GM18507 (cell line): ENCODE results near the gene TGM4.
"Not testable (repeated sequence)": the region's sequence is repeated elsewhere in the genome, so short reads cannot be mapped to it uniquely, and the experiment has no call there.

Experiments used
- DNase-seq: peaks from one replicate; pipeline ENCODE4 v3.0.0; 2011; ENCODE audit warnings: low read depth; ENCODE audit not compliant: insufficient read length; ENCODE audit errors: extremely low spot score
- FAIRE-seq: peaks from 2 replicates; lab custom pipeline; 2011; peaks lifted over from hg19 to GRCh38; lab: Jason Lieb, UNC

Gene TGM4

GRCh38 chr3:44942202-44942921 is 68.0 kb downstream of the TGM4 start:
- DNase-seq (no peak), FAIRE-seq (no peak)

- DNase-seq (no peak), FAIRE-seq (no peak)
These were observed 73.8 kb downstream of the TGM4 start for GRCh38 chr3:44948239-44948638.

- not testable (repeated sequence) for DNase-seq, FAIRE-seq
These were observed 75.4 kb downstream of the TGM4 start for GRCh38 chr3:44949770-44950169.

GRCh38 chr3:44950275-44950734 is 75.9 kb downstream of the TGM4 start:
- DNase-seq (no peak), FAIRE-seq (no peak)

GRCh38 chr3:44952689-44953088 is 78.3 kb downstream of the TGM4 start:
- DNase-seq, result no peak
- FAIRE-seq, result no peak

GRCh38 chr3:44954304-44954703 is 79.9 kb downstream of the TGM4 start:
- FAIRE-seq, result no peak
- DNase-seq, result no peak

- DNase-seq (no peak), FAIRE-seq (no peak)
These were observed 80.6 kb downstream of the TGM4 start for GRCh38 chr3:44954962-44955361.

GRCh38 chr3:44955917-44956316 is 81.5 kb downstream of the TGM4 start:
- DNase-seq, result no peak
- FAIRE-seq, result no peak

GRCh38 chr3:44957986-44958385 is 83.6 kb downstream of the TGM4 start:
- no peak for DNase-seq
- FAIRE-seq, result no peak

- DNase-seq, result no peak
- FAIRE-seq, result no peak
These were observed 84.0 kb downstream of the TGM4 start for GRCh38 chr3:44958386-44958785.

- FAIRE-seq (peak; percentile 44), DNase-seq (no peak)
These were observed 86.1 kb downstream of the TGM4 start for GRCh38 chr3:44960387-44961026.

GRCh38 chr3:44961888-44962287 is 87.5 kb downstream of the TGM4 start:
- FAIRE-seq, result no peak
- no peak for DNase-seq

GRCh38 chr3:44962621-44963393 is 88.4 kb downstream of the TGM4 start:
- FAIRE-seq, result no peak
- DNase-seq, result no peak

GRCh38 chr3:44963571-44964325 is 89.3 kb downstream of the TGM4 start:
- DNase-seq (no peak), FAIRE-seq (no peak)
